ENCODE measurements around the gene PIK3C3. TPM values are rescaled to one million over a fixed set of nuclear protein-coding genes. Genes with fewer than 3 reads are reported as not detected.

PIK3C3 gene
- total and polyA plus RNA-seq, 9 of the 15 experiments (the other 6 are each of a cell fraction or from before 2014, with no cell fraction given), result 27.0 to 101 (median 42.9) TPM

GRCh38 chr18:41974796-41975201, 19.8 kb downstream of the PIK3C3 start:
- intact Hi-C loops (cut with micrococcal nuclease) (no loop called here), in situ Hi-C loops (cut with MboI) (no loop called here)
- Histone ChIP-seq H3K4me1 (replicated peaks in 1 of 2; ENCODE audit: control insufficient read depth in 2 of 2, insufficient read depth in 2 of 2, low read length in 2 of 2) (no peaks in the 10 kb centered on the region), H2AFZ (ENCODE audit: low read depth, low read length) (no peak overlapping the region), H3K9ac (ENCODE audit: insufficient read depth in 1 of 2, low read depth in 2 of 2, low read length in 2 of 2) (no peak overlapping the region), H3K79me2 (ENCODE audit: control insufficient read depth, insufficient read depth, low read length) (peaks cover 6% of the 10 kb centered on the region; the same call in 1 of the 3 replicates), H3K9me3 (replicated peaks; ENCODE audit: control insufficient read depth, insufficient read depth, low read depth, low read length) (no peaks in the 10 kb centered on the region), H3K27me3 (ENCODE audit: control insufficient read depth in 2 of 2, insufficient read depth in 2 of 2, low read length in 2 of 2) (no peaks in the 10 kb centered on the region), H3K4me3 (no peak overlapping the region), H3K4me2 (ENCODE audit: insufficient read depth, low read length) (no peak overlapping the region), H3K36me3 (ENCODE audit: control insufficient read depth, insufficient read depth, low read length) (peaks cover 65% of the 10 kb centered on the region), H3K9me1 (ENCODE audit: control insufficient read depth, insufficient read depth, low read length) (no peaks in the 10 kb centered on the region), H4K20me1 (replicated peaks; ENCODE audit: control insufficient read depth, insufficient read depth, low read length) (no peaks in the 10 kb centered on the region), H3K27ac (ENCODE audit: extremely low read depth, low read depth, low read length) (no peak overlapping the region)
- ATAC-seq (peak; percentile 25), DNase-seq (ENCODE audit: extremely low read depth in 1 of 4, low spot score in 3 of 4) (no peak), FAIRE-seq (no peak)
- TF ChIP-seq ZNF76 (CRISPR knock-in tag; IDR thresholded peaks at IDR 0.05; ENCODE audit: borderline replicate concordance), result no peak
- TF ChIP-seq ZNF224 (CRISPR knock-in tag; IDR thresholded peaks at IDR 0.05), result no peak
- TF ChIP-seq NR2C1 (IDR thresholded peaks at IDR 0.05), result no peak
- TF ChIP-seq NR2C1 (tag; IDR thresholded peaks at IDR 0.05), result no peak
- no peak for TF ChIP-seq SNAPC5 (CRISPR knock-in tag; IDR thresholded peaks at IDR 0.05)
- TF ChIP-seq GMEB1 (CRISPR knock-in tag; IDR thresholded peaks at IDR 0.05), result 0 out of 2 replicates have a peak, but pooled peaks have one; percentile 6
- POLR2A ChIA-PET, result interaction anchor here (0.6 to 2.8 kb wide), 5 partner anchors 9 to 70 kb away, joined by 3 to 15 read pairs (median 4); no protein-coding TSS in a partner anchor
- CTCF ChIA-PET (ENCODE audit: low intra/inter-chr PET ratio), result no interaction called here
- no TSS peak for BruUV-seq (replicated peaks)
- WGBS (ENCODE audit: insufficient coverage, low coverage, missing lambda C conversion rate), result 100% methylated on average over 1 of the region's 1 CpG
